Thoracic aorta (tissue), 2 donors: ENCODE results near the gene NEUROD4. TPM values are rescaled to one million over a fixed set of nuclear protein-coding genes. Genes with fewer than 3 reads are reported as not detected.

Experiments used
- ATAC-seq: fragments of 150-250 bp; one replicate; pipeline ENCODE4 v1.8.0; 2017; ENCODE audit warnings: low read depth; ENCODE audit not compliant: insufficient number of reproducible peaks, low FRiP score
- DNase-seq: peaks from one replicate; pipeline ENCODE4 v3.0.0-alpha.2; 2020; ENCODE audit warnings: low spot score
- H3K27ac ChIP-seq, 2 donors: fragments of 200-600 bp; sonication (generic); 1 replicate in 1 of 2; 2 replicates in 1 of 2; pipeline ENCODE4 v1.5.1; 2016; ENCODE audit warnings: mild to moderate bottlenecking in 2 of 2, moderate library complexity in 2 of 2
- H3K27me3 ChIP-seq: fragments of 200-600 bp; sonication (generic); replicated peaks from 2 replicates; pipeline ENCODE4 v1.6.0; 2016; ENCODE audit warnings: mild to moderate bottlenecking; ENCODE audit not compliant: insufficient read depth
- H3K36me3 ChIP-seq: fragments of 200-600 bp; sonication (generic); one replicate; pipeline ENCODE4 v1.5.1; 2016
- H3K4me1 ChIP-seq, 2 donors: fragments of 200-600 bp; sonication (generic); 1 replicate in 1 of 2; 2 replicates in 1 of 2; pipeline versions ENCODE4 v1.5.1 to v1.6.0; 2016; ENCODE audit warnings: low read depth in 2 of 2, mild to moderate bottlenecking in 1 of 2; ENCODE audit not compliant: control insufficient read depth in 1 of 2
- H3K4me3 ChIP-seq: fragments of 200-600 bp; sonication (generic); 2 replicates; pipeline ENCODE4 v1.5.1; 2016; ENCODE audit warnings: mild to moderate bottlenecking
- H3K9me3 ChIP-seq: fragments of 200-600 bp; sonication (generic); 2 replicates; pipeline ENCODE4 v1.5.1; 2016
- total RNA-seq, 2 donors: library from RNA; depleted of rRNA; stranded (reverse); fragments of >200 nt; gene quantifications; one replicate each; pipeline versions ENCODE4 v1.1.0 to v1.2.3, GENCODE V29; 2016
- TF ChIP-seq, protein P1 (sequence below): fragments of 200-600 bp; sonication (generic); IDR thresholded peaks from one replicate; pipeline ENCODE4 v1.5.1; 2019; ENCODE audit warnings: antibody characterized with exemption

NEUROD4 gene
- total RNA-seq, 2 donors from 2014 or later, result not detected

DNA sequence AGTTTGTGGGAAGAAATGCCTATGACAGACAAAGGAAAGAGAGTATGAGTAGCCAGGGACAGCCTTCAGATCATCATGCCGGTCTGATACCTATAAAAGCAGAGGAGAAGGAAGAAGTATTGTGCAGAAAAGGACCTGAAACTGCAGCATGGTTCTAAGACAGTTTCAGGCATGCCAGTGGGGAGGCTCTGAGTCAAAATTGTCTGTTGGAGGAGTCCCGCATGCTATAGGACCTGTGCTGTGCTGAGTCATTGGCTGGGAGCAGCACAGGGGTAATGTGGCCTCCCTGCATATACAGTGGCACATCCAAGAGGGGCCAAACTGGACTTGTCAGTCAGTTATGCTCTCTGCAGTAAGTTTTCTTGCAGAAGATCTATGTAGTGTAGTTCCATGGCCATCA, 40.7 kb downstream of the NEUROD4 start:
- DNase-seq, result no peak
- Histone ChIP-seq H3K9me3 (no peaks in the 10 kb centered on the region), H3K27ac (no peak overlapping the region), H3K36me3 (no peaks in the 10 kb centered on the region), H3K27me3 (no peaks in the 10 kb centered on the region), H3K4me3 (no peak overlapping the region), H3K4me1 (no peaks in the 10 kb centered on the region)
- TF ChIP-seq, protein P1, sequence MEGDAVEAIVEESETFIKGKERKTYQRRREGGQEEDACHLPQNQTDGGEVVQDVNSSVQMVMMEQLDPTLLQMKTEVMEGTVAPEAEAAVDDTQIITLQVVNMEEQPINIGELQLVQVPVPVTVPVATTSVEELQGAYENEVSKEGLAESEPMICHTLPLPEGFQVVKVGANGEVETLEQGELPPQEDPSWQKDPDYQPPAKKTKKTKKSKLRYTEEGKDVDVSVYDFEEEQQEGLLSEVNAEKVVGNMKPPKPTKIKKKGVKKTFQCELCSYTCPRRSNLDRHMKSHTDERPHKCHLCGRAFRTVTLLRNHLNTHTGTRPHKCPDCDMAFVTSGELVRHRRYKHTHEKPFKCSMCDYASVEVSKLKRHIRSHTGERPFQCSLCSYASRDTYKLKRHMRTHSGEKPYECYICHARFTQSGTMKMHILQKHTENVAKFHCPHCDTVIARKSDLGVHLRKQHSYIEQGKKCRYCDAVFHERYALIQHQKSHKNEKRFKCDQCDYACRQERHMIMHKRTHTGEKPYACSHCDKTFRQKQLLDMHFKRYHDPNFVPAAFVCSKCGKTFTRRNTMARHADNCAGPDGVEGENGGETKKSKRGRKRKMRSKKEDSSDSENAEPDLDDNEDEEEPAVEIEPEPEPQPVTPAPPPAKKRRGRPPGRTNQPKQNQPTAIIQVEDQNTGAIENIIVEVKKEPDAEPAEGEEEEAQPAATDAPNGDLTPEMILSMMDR, result no peak
- no peak for ATAC-seq

DNA sequence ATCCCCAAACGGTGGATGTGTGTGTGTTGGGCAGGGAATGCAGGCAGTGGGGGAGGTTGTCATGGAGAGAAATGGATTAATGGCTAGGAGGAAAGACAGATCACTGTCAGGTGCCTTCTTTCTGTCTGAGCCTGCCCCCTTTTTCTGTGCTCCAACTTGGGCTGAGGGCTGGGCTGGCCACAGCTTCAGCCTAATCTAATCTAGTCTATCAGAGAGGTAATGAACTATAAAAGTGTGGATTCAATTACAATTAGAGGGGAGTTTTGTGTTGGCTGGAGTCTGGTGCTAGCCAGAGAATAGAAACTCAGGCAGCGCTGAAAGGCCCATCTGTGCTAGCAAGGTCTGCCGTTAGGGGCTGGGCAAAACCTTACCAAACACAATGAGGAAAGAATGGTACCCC, 41.2 kb downstream of the NEUROD4 start:
- ATAC-seq (no peak), DNase-seq (no peak)
- no peak overlapping the region for H3K27ac ChIP-seq
- H3K36me3 ChIP-seq, result no peaks in the 10 kb centered on the region
- TF ChIP-seq, protein P1, result no peak
- H3K9me3 ChIP-seq, result no peaks in the 10 kb centered on the region
- no peaks in the 10 kb centered on the region for H3K27me3 ChIP-seq
- H3K4me1 ChIP-seq, result no peaks in the 10 kb centered on the region
- H3K4me3 ChIP-seq, result no peak overlapping the region

DNA sequence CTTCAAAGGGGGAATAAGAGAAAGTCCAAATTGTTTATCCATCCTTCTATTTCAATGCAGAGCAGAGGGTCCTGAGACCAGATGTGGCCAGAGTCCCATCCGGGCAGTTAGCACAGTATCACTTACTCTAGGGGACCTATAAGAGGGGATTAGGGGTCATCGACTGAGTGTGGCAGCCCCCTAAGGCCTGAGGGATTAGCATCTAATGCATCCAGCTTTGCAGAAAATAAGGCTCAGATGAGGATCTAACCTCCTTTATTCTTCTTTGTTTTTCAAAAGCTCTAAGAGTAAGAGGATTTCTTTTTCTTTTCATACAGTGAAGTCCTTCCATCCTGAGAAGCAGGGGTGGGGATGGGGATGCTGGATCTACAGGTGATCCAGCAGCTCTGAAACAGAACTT, 43.5 kb downstream of the NEUROD4 start:
- no peak for DNase-seq
- TF ChIP-seq, protein P1, result no peak

DNA sequence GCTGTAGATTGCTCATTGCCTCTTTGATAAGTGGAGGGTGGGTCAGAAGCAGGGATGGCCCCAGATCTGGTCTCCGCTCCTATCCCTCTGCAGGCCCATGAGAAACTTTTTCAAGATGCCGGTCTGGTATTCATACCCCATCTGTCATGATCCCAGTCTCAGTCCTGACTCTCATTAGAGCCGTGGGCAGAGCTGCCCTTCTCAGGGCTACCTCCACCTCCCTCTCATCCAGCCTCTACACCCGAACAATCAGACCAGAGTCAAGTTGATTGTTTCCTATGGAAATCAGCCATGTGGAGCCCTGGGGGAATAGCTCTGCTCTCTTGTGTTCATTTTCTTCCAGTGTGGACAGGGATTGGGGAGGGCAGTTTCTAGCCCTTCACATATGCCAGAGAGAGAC, 45.8 kb downstream of the NEUROD4 start:
- TF ChIP-seq, protein P1, result no peak
- Histone ChIP-seq H3K27ac (no peak overlapping the region), H3K27me3 (no peaks in the 10 kb centered on the region), H3K4me3 (no peak overlapping the region), H3K9me3 (no peaks in the 10 kb centered on the region), H3K36me3 (no peaks in the 10 kb centered on the region), H3K4me1 (no peaks in the 10 kb centered on the region)
- ATAC-seq (no peak), DNase-seq (no peak)

More for the DNA sequence above, 43.5 kb downstream of the NEUROD4 start:
- H3K36me3 ChIP-seq, result no peaks in the 10 kb centered on the region
- no peak overlapping the region for H3K27ac ChIP-seq
- no peaks in the 10 kb centered on the region for H3K27me3 ChIP-seq
- no peak for ATAC-seq
- H3K9me3 ChIP-seq, result no peaks in the 10 kb centered on the region
- no peaks in the 10 kb centered on the region for H3K4me1 ChIP-seq
- H3K4me3 ChIP-seq, result no peak overlapping the region

DNA sequence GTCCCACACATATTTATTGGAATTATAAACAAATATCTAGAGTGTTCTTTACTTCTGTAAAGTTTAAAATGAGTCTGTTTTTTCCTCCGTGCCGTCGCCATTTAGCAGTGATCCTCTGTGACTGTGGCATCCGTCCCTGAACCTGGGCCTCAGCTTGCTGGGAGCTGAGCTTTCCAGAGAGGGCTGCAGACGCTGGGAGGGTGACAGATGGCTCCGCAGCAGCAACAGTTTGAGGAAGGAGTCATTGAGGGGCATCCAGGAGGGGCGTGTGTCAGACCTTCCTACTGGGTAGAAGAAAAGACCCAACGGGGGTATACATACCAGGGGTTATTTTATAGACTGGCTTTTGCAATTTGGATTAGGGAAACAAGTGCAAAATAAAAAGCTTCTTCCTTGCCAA, 47.9 kb downstream of the NEUROD4 start:
- H3K9me3 ChIP-seq, result no peaks in the 10 kb centered on the region
- H3K27me3 ChIP-seq, result no peaks in the 10 kb centered on the region
- no peak for ATAC-seq
- no peak overlapping the region for H3K4me3 ChIP-seq
- no peak overlapping the region for H3K27ac ChIP-seq
- TF ChIP-seq, protein P1, result no peak
- H3K36me3 ChIP-seq, result no peaks in the 10 kb centered on the region
- no peaks in the 10 kb centered on the region for H3K4me1 ChIP-seq
- DNase-seq, result no peak
